GM19025 (cell line): Measurements from ENCODE around the gene SHROOM1.
"Not testable (repeated sequence)": the region's sequence is repeated elsewhere in the genome, so short reads cannot be mapped to it uniquely, and the experiment has no call there.

Source experiments
- ATAC-seq: cut with Tn5 transposase; IDR thresholded peaks from one replicate; pipeline ENCODE4 v1.9.1; 2021; ENCODE audit warnings: mild to moderate bottlenecking, low read depth, moderate library complexity; ENCODE audit not compliant: unreplicated experiment

The SHROOM1 gene

GRCh38 chr5:132812123-132812765, 18.2 kb downstream of the SHROOM1 start:
- no peak for ATAC-seq

GRCh38 chr5:132810605-132811004, 19.8 kb downstream of the SHROOM1 start:
- no peak for ATAC-seq

GRCh38 chr5:132808866-132809265, 21.6 kb downstream of the SHROOM1 start:
- ATAC-seq: no peak

GRCh38 chr5:132808448-132808847, 22.0 kb downstream of the SHROOM1 start:
- ATAC-seq: no peak

GRCh38 chr5:132807163-132807838, 23.1 kb downstream of the SHROOM1 start:
- ATAC-seq: no peak

- not testable (repeated sequence) for ATAC-seq
These were observed 23.7 kb downstream of the SHROOM1 start for GRCh38 chr5:132806804-132807162.

GRCh38 chr5:132805872-132806271, 24.6 kb downstream of the SHROOM1 start:
- not testable (repeated sequence) for ATAC-seq

GRCh38 chr5:132804219-132804618, 26.2 kb downstream of the SHROOM1 start:
- not testable (repeated sequence) for ATAC-seq

- ATAC-seq: not testable (repeated sequence)
These were observed 27.8 kb downstream of the SHROOM1 start for GRCh38 chr5:132802685-132803066.

- no peak for ATAC-seq
These were observed 28.3 kb downstream of the SHROOM1 start for GRCh38 chr5:132802044-132802684.

- ATAC-seq: no peak
These were observed 29.9 kb downstream of the SHROOM1 start for GRCh38 chr5:132800545-132800944.

GRCh38 chr5:132799392-132799791, 31.1 kb downstream of the SHROOM1 start:
- no peak for ATAC-seq

- ATAC-seq: no peak
These were observed 32.8 kb downstream of the SHROOM1 start for GRCh38 chr5:132797651-132798050.

- no peak for ATAC-seq
These were observed 39.4 kb downstream of the SHROOM1 start for GRCh38 chr5:132791026-132791425.

- ATAC-seq: no peak
These were observed 40.1 kb downstream of the SHROOM1 start for GRCh38 chr5:132790201-132790865.

- no peak for ATAC-seq
These were observed 41.2 kb downstream of the SHROOM1 start for GRCh38 chr5:132788990-132789886.

- ATAC-seq: no peak
These were observed 41.9 kb downstream of the SHROOM1 start for GRCh38 chr5:132788508-132788907.

GRCh38 chr5:132787076-132787475, 43.4 kb downstream of the SHROOM1 start:
- ATAC-seq: no peak

GRCh38 chr5:132785864-132786263, 44.6 kb downstream of the SHROOM1 start:
- no peak for ATAC-seq

- ATAC-seq: no peak
These were observed 45.1 kb downstream of the SHROOM1 start for GRCh38 chr5:132785365-132785764.
